IMR-90 (cell line): Measurements from ENCODE around the gene BUB1B. TPM values are rescaled to one million over a fixed set of nuclear protein-coding genes. Genes with fewer than 3 reads are reported as not detected.

Source experiments
- ATAC-seq: fragments of 200-7000 bp; cut with Tn5 transposase; 2 replicates; pipeline ENCODE4 v1.9.1; 2020; ENCODE audit warnings: low read depth, mild to moderate bottlenecking, moderate library complexity
- BruUV-seq: library from RNA; stranded (reverse); fragments of 400-500 nt; replicated peaks from 2 replicates; lab custom pipeline; 2021; lab: Mats Ljungman, UMichigan
- CTCF ChIA-PET: fragments of 300-600 bp; formaldehyde crosslinking; extraction: SDS; loops from one replicate; lab custom pipeline; 2021; ENCODE audit warnings: antibody characterized with exemption; lab: Yijun Ruan, JAX
- POLR2A ChIA-PET: fragments of 300-600 bp; sonication (Branson Sonifier 250); formaldehyde crosslinking; loops from one replicate; lab custom pipeline; 2022; ENCODE audit warnings: antibody characterized with exemption; ENCODE audit not compliant: unreplicated experiment; lab: Charles Lee
- DNase-seq: peaks from one replicate; pipeline ENCODE4 v3.0.0; 2013
- H2AFZ ChIP-seq: replicated peaks from 2 replicates; pipeline ENCODE3; 2013; ENCODE audit warnings: low read length, mild to moderate bottlenecking; ENCODE audit not compliant: poor library complexity
- H2AK5ac ChIP-seq: 2 replicates; pipeline ENCODE4 v1.6.1; 2013; ENCODE audit warnings: low read depth, low read length, inconsistent platforms
- H2AK9ac ChIP-seq: replicated peaks from 2 replicates; pipeline ENCODE3; 2013; ENCODE audit warnings: mild to moderate bottlenecking, low read depth, low read length, moderate library complexity; ENCODE audit not compliant: poor library complexity
- H2BK120ac ChIP-seq: 2 replicates; pipeline ENCODE4 v1.6.1; 2013; ENCODE audit warnings: low read depth, low read length, inconsistent platforms
- H2BK15ac ChIP-seq: 3 replicates; pipeline ENCODE4 v1.6.1; 2013; ENCODE audit warnings: low read depth, low read length, inconsistent platforms
- H2BK20ac ChIP-seq: 2 replicates; pipeline ENCODE4 v1.6.1; 2013; ENCODE audit warnings: low read depth, mild to moderate bottlenecking, inconsistent platforms, low read length, moderate library complexity
- H2BK5ac ChIP-seq: 2 replicates; pipeline ENCODE4 v1.6.1; 2013; ENCODE audit warnings: mild to moderate bottlenecking, low read depth, low read length, inconsistent platforms; ENCODE audit not compliant: poor library complexity, severe bottlenecking
- H3K14ac ChIP-seq: replicated peaks from 2 replicates; pipeline ENCODE4 v1.6.1; 2013; ENCODE audit warnings: low read depth, low read length, inconsistent platforms
- H3K18ac ChIP-seq: 2 replicates; pipeline ENCODE4 v1.6.1; 2013; ENCODE audit warnings: low read depth, low read length, control low read depth
- H3K23ac ChIP-seq: 2 replicates; pipeline ENCODE4 v1.6.1; 2013; ENCODE audit warnings: low read depth, low read length, inconsistent platforms
- H3K27ac ChIP-seq: 2 replicates; pipeline ENCODE4 v1.5.1; 2013; ENCODE audit warnings: mild to moderate bottlenecking, control low read depth, low read length; ENCODE audit not compliant: insufficient read depth
- H3K27me3 ChIP-seq: 2 replicates; pipeline ENCODE4 v1.6.1; 2013; ENCODE audit warnings: low read length; ENCODE audit not compliant: control insufficient read depth, insufficient read depth
- H3K36me3 ChIP-seq: 2 replicates; pipeline ENCODE4 v1.6.1; 2013; ENCODE audit warnings: low read length, mixed read lengths; ENCODE audit not compliant: control insufficient read depth, insufficient read depth
- H3K4ac ChIP-seq: 2 replicates; pipeline ENCODE4 v1.6.1; 2013; ENCODE audit warnings: low read depth, low read length, inconsistent platforms
- H3K4me1 ChIP-seq: 2 replicates; pipeline ENCODE4 v1.6.1; 2013; ENCODE audit warnings: low read length, mixed read lengths; ENCODE audit not compliant: control insufficient read depth, insufficient read depth
- H3K4me2 ChIP-seq: 2 replicates; pipeline ENCODE4 v1.6.1; 2013; ENCODE audit warnings: low read depth, mild to moderate bottlenecking, control low read depth, low read length, moderate library complexity
- H3K4me3 ChIP-seq: 2 replicates; pipeline ENCODE4 v1.5.1; 2013; ENCODE audit warnings: low read depth, mild to moderate bottlenecking, control low read depth, low read length, moderate library complexity; ENCODE audit not compliant: insufficient read depth
- H3K56ac ChIP-seq: 2 replicates; pipeline ENCODE4 v1.6.1; 2013; ENCODE audit warnings: low read length, inconsistent platforms; ENCODE audit not compliant: insufficient read depth; ENCODE audit errors: extremely low read depth
- H3K79me1 ChIP-seq, 2 experiments: 2 replicates each; pipeline ENCODE4 v1.6.1; 2013; ENCODE audit warnings: low read length in 2 of 2, inconsistent platforms in 1 of 2, low read depth in 1 of 2
- H3K9ac ChIP-seq: 2 replicates; pipeline ENCODE4 v1.6.1; 2013; ENCODE audit warnings: low read depth, low read length, control low read depth
- H3K9me1 ChIP-seq: 2 replicates; pipeline ENCODE4 v1.6.1; 2013; ENCODE audit warnings: low read length, inconsistent platforms; ENCODE audit not compliant: insufficient read depth
- H3K9me3 ChIP-seq: 2 replicates; pipeline ENCODE4 v1.6.1; 2013; ENCODE audit warnings: low read length; ENCODE audit not compliant: control insufficient read depth, insufficient read depth
- H4K20me1 ChIP-seq: 2 replicates; pipeline ENCODE4 v1.6.1; 2013; ENCODE audit warnings: low read length, inconsistent platforms; ENCODE audit not compliant: insufficient read depth
- H4K5ac ChIP-seq: 2 replicates; pipeline ENCODE4 v1.6.1; 2013; ENCODE audit warnings: mild to moderate bottlenecking, low read depth, low read length, control low read depth
- H4K8ac ChIP-seq, 2 experiments: 2 replicates each; pipeline ENCODE4 v1.6.1; 2013; ENCODE audit warnings: low read depth in 2 of 2, low read length in 2 of 2, control low read depth in 1 of 2, inconsistent platforms in 1 of 2
- H4K91ac ChIP-seq: 2 replicates; pipeline ENCODE4 v1.6.1; 2013; ENCODE audit warnings: low read depth, low read length, inconsistent platforms; ENCODE audit not compliant: insufficient read depth
- BHLHE40 ChIP-seq: fragments of 150-350 bp; IDR thresholded peaks from 2 replicates; pipeline ENCODE4 v1.6.1; 2016; ENCODE audit warnings: mild to moderate bottlenecking, low read depth, low read length
- CEBPB ChIP-seq: IDR thresholded peaks from 2 replicates; pipeline ENCODE4 v1.6.1; 2012; ENCODE audit warnings: low read depth, low read length, improper control_type of control experiment
- CHD1 ChIP-seq: IDR thresholded peaks from 2 replicates; pipeline ENCODE4 v1.6.1; 2012; ENCODE audit warnings: low read depth, low read length, improper control_type of control experiment
- FOS ChIP-seq: fragments of 150-350 bp; IDR thresholded peaks from 2 replicates; pipeline ENCODE4 v1.6.1; 2016; ENCODE audit warnings: low read depth, low read length
- MAFK ChIP-seq: IDR thresholded peaks from 2 replicates; pipeline ENCODE4 v1.6.1; 2012; ENCODE audit warnings: low read depth, low read length, improper control_type of control experiment
- MAZ ChIP-seq: IDR thresholded peaks from 2 replicates; pipeline ENCODE4 v1.6.1; 2012; ENCODE audit warnings: low read depth, mild to moderate bottlenecking, low read length, improper control_type of control experiment, moderate library complexity, borderline replicate concordance
- MXI1 ChIP-seq: IDR thresholded peaks from 2 replicates; pipeline ENCODE4 v1.6.1; 2012; ENCODE audit warnings: low read depth, mild to moderate bottlenecking, low read length, moderate library complexity, borderline replicate concordance
- NFE2L2 ChIP-seq: fragments of 150-350 bp; IDR thresholded peaks from 2 replicates; pipeline ENCODE4 v1.6.1; 2016; ENCODE audit warnings: low read depth, mild to moderate bottlenecking, low read length
- RAD21 ChIP-seq: IDR thresholded peaks from 2 replicates; pipeline ENCODE4 v1.6.1; 2012; ENCODE audit warnings: low read length, improper control_type of control experiment
- RCOR1 ChIP-seq: IDR thresholded peaks from 2 replicates; pipeline ENCODE4 v1.6.1; 2012; ENCODE audit warnings: mild to moderate bottlenecking, low read length, improper control_type of control experiment; ENCODE audit not compliant: insufficient replicate concordance
- RFX5 ChIP-seq: IDR thresholded peaks from 2 replicates; pipeline ENCODE4 v1.8.0; 2012; ENCODE audit warnings: low read depth, mild to moderate bottlenecking, low read length, moderate library complexity
- SMC3 ChIP-seq: fragments of 150-350 bp; IDR thresholded peaks from 2 replicates; pipeline ENCODE4 v1.6.1; 2016; ENCODE audit warnings: low read depth, mild to moderate bottlenecking, antibody characterized with exemption, low read length, moderate library complexity
- WGBS, 2 experiments: methylation state at CpG; one replicate each; pipeline versions ENCODE4 v1.1.5 to v1.1.7; 2013; ENCODE audit warnings: missing lambda C conversion rate in 2 of 2; ENCODE audit not compliant: insufficient read length in 1 of 2; ENCODE audit errors: extremely low coverage in 2 of 2; 5-methylcytosine and 5-hydroxymethylcytosine counted together
- dilution Hi-C: fragments of 300-500 bp; cut with HindIII; formaldehyde crosslinking; loops from one replicate; pipeline ENCODE4 v1.14.3; 2018; ENCODE audit warnings: low sequenced_read_pairs; ENCODE audit not compliant: unreplicated experiment
- in situ Hi-C: fragments of 300-500 bp; cut with MboI; formaldehyde crosslinking; loops from 3 replicates; pipeline ENCODE4 v1.14.3; 2019; ENCODE audit warnings: low sequenced_read_pairs, inconsistent platforms, mixed read lengths
- intact Hi-C: fragments of 100-400 bp; cut with micrococcal nuclease; formaldehyde crosslinking; loops from 2 replicates; pipeline ENCODE4 v1.10.0; 2022
- polyA plus RNA-seq, 3 experiments: library from polyadenylated mRNA; depleted of rRNA; stranded (reverse); fragments of >200 nt; gene quantifications; 2 replicates each; pipeline ENCODE4 v1.2.3, GENCODE V29; 2012; ENCODE audit warnings: low replicate concordance in 1 of 3
- total RNA-seq: library from RNA; depleted of rRNA; stranded (reverse); fragments of >200 nt; gene quantifications from 2 replicates; pipeline ENCODE4 v1.2.3, GENCODE V29; 2012
- TF ChIP-seq, protein P1 (sequence below): fragments of 150-350 bp; IDR thresholded peaks from 2 replicates; pipeline ENCODE4 v1.6.1; 2017; ENCODE audit warnings: mild to moderate bottlenecking, antibody characterized with exemption, low read length, low read depth
- TF ChIP-seq, protein P2 (sequence below): conservative IDR thresholded peaks from 2 replicates; pipeline ENCODE4 v1.5.1; 2012; ENCODE audit warnings: mild to moderate bottlenecking, low read depth, low read length, improper control_type of control experiment
- TF ChIP-seq, protein P3 (sequence below): fragments of 150-350 bp; IDR thresholded peaks from 2 replicates; pipeline ENCODE4 v1.6.1; 2016; ENCODE audit warnings: low read depth, mild to moderate bottlenecking, low read length, moderate library complexity, borderline replicate concordance

The BUB1B gene
- total and polyA plus RNA-seq, 2 of the 4 experiments (the other 2 are of a cell fraction) = 15.6 to 24.7 TPM

DNA sequence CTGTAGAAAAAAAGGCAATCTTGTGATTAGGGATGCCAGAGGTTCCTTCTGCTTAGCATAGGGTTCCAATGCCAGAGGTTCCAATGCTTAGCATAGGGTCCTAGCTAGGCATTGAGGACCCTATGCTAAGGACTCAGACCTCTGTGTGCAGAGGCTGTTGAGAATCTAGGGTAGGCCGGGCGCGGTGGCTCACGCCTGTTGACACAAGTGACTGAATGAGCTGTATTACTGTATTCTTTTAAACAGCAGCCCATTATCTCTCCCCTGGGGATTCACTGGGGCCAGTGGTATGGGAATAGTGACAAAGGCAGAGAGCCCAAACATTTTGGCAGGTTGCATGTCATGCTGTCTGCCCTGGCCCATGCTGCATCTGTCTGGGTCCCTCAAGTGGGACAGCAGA is 94.2 kb downstream of the BUB1B start:
- in situ Hi-C loops = no loop called here
- ATAC-seq (no peak), DNase-seq (no peak)
- no CpG with 5 or more reads among the region's 4 CpGs for WGBS, 2 experiments
- ChIA-PET POLR2A (no interaction called here), CTCF (no interaction called here)
- no peak overlapping the region for H3K9ac ChIP-seq
- no peak overlapping the region for H2AK9ac ChIP-seq
- no peaks in the 10 kb centered on the region for H3K36me3 ChIP-seq
- TF ChIP-seq, protein P1, sequence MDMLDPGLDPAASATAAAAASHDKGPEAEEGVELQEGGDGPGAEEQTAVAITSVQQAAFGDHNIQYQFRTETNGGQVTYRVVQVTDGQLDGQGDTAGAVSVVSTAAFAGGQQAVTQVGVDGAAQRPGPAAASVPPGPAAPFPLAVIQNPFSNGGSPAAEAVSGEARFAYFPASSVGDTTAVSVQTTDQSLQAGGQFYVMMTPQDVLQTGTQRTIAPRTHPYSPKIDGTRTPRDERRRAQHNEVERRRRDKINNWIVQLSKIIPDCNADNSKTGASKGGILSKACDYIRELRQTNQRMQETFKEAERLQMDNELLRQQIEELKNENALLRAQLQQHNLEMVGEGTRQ = no peak
- TF ChIP-seq MXI1 = no peak
- no peak for TF ChIP-seq RCOR1
- TF ChIP-seq, protein P2, sequence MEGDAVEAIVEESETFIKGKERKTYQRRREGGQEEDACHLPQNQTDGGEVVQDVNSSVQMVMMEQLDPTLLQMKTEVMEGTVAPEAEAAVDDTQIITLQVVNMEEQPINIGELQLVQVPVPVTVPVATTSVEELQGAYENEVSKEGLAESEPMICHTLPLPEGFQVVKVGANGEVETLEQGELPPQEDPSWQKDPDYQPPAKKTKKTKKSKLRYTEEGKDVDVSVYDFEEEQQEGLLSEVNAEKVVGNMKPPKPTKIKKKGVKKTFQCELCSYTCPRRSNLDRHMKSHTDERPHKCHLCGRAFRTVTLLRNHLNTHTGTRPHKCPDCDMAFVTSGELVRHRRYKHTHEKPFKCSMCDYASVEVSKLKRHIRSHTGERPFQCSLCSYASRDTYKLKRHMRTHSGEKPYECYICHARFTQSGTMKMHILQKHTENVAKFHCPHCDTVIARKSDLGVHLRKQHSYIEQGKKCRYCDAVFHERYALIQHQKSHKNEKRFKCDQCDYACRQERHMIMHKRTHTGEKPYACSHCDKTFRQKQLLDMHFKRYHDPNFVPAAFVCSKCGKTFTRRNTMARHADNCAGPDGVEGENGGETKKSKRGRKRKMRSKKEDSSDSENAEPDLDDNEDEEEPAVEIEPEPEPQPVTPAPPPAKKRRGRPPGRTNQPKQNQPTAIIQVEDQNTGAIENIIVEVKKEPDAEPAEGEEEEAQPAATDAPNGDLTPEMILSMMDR = no peak
- TF ChIP-seq MAFK = no peak
- no peak for TF ChIP-seq FOS
- TF ChIP-seq SMC3 = no peak
- TF ChIP-seq NFE2L2 = no peak
- no peak for TF ChIP-seq CEBPB
- no peak for TF ChIP-seq CHD1
- TF ChIP-seq, protein P3, sequence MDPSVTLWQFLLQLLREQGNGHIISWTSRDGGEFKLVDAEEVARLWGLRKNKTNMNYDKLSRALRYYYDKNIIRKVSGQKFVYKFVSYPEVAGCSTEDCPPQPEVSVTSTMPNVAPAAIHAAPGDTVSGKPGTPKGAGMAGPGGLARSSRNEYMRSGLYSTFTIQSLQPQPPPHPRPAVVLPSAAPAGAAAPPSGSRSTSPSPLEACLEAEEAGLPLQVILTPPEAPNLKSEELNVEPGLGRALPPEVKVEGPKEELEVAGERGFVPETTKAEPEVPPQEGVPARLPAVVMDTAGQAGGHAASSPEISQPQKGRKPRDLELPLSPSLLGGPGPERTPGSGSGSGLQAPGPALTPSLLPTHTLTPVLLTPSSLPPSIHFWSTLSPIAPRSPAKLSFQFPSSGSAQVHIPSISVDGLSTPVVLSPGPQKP = no peak
- no peak for TF ChIP-seq BHLHE40
- no peak for TF ChIP-seq RFX5
- TF ChIP-seq MAZ = no peak
- no peak for TF ChIP-seq RAD21
- H3K14ac ChIP-seq = no peak overlapping the region
- no peak overlapping the region for H2AK5ac ChIP-seq
- no peaks in the 10 kb centered on the region for H3K9me3 ChIP-seq
- no peak overlapping the region for H3K4me3 ChIP-seq
- no peak overlapping the region for H4K91ac ChIP-seq
- H3K79me1 ChIP-seq = no peaks in the 10 kb centered on the region
- H3K18ac ChIP-seq = no peak overlapping the region
- H3K27me3 ChIP-seq = peaks cover 52% of the 10 kb centered on the region
- dilution Hi-C loops = no loop called here
- H3K4ac ChIP-seq = no peak overlapping the region
- no peak overlapping the region for H3K27ac ChIP-seq
- H3K9me1 ChIP-seq = peaks cover 4% of the 10 kb centered on the region; the same call in 1 of the 2 replicates
- H3K56ac ChIP-seq = no peak overlapping the region
- H2BK5ac ChIP-seq = no peak overlapping the region
- no peak overlapping the region for H2AFZ ChIP-seq
- H3K4me1 ChIP-seq = peaks cover 3% of the 10 kb centered on the region; the same call in 1 of the 2 replicates
- H2BK120ac ChIP-seq = no peak overlapping the region
- no peak overlapping the region for H4K8ac ChIP-seq
- H3K4me2 ChIP-seq = no peak overlapping the region
- H4K5ac ChIP-seq = no peak overlapping the region
- H2BK20ac ChIP-seq = no peak overlapping the region
- no peak overlapping the region for H3K23ac ChIP-seq
- no peak overlapping the region for H2BK15ac ChIP-seq
- intact Hi-C loops = no loop called here
- no TSS peak for BruUV-seq
- H4K20me1 ChIP-seq = no peaks in the 10 kb centered on the region
